ENCODE data around the gene NEK10.
"Not testable (repeated sequence)": the region's sequence is repeated elsewhere in the genome, so short reads cannot be mapped to it uniquely, and the experiment has no call there.

Gene NEK10

GRCh38 chr3:27342267-27342666, 26.9 kb downstream of the NEK10 start:
- TF ChIP-seq POLR2A (IDR thresholded peaks at IDR 0.05; ENCODE audit: low read length) (no peak), GATA1 (IDR thresholded peaks at IDR 0.05; ENCODE audit: low read depth, low read length) (no peak)
- no peak for DNase-seq

GRCh38 chr3:27340534-27340933, 28.6 kb downstream of the NEK10 start:
- no peak for DNase-seq
- TF ChIP-seq GATA1 (IDR thresholded peaks at IDR 0.05; ENCODE audit: low read depth, low read length) (no peak), POLR2A (IDR thresholded peaks at IDR 0.05; ENCODE audit: low read length) (no peak)

- TF ChIP-seq GATA1 (IDR thresholded peaks at IDR 0.05; ENCODE audit: low read depth, low read length) (no peak), POLR2A (IDR thresholded peaks at IDR 0.05; ENCODE audit: low read length) (no peak)
- no peak for DNase-seq
These were observed 33.6 kb downstream of the NEK10 start for GRCh38 chr3:27335571-27335970.

GRCh38 chr3:27333843-27334242, 35.3 kb downstream of the NEK10 start:
- no peak for DNase-seq
- TF ChIP-seq POLR2A (IDR thresholded peaks at IDR 0.05; ENCODE audit: low read length) = no peak
- no peak for TF ChIP-seq GATA1 (IDR thresholded peaks at IDR 0.05; ENCODE audit: low read depth, low read length)

GRCh38 chr3:27328982-27329762, 40.0 kb downstream of the NEK10 start:
- not testable (repeated sequence) for DNase-seq

GRCh38 chr3:27326629-27327545, 42.3 kb downstream of the NEK10 start:
- TF ChIP-seq POLR2A (IDR thresholded peaks at IDR 0.05; ENCODE audit: low read length) (no peak), GATA1 (IDR thresholded peaks at IDR 0.05; ENCODE audit: low read depth, low read length) (no peak)
- DNase-seq = no peak

GRCh38 chr3:27326202-27326601, 43.0 kb downstream of the NEK10 start:
- no peak for TF ChIP-seq GATA1 (IDR thresholded peaks at IDR 0.05; ENCODE audit: low read depth, low read length)
- TF ChIP-seq POLR2A (IDR thresholded peaks at IDR 0.05; ENCODE audit: low read length) = no peak
- no peak for DNase-seq

GRCh38 chr3:27325419-27325818, 43.8 kb downstream of the NEK10 start:
- no peak for DNase-seq
- no peak for TF ChIP-seq POLR2A (IDR thresholded peaks at IDR 0.05; ENCODE audit: low read length)
- no peak for TF ChIP-seq GATA1 (IDR thresholded peaks at IDR 0.05; ENCODE audit: low read depth, low read length)

- no peak for DNase-seq
- TF ChIP-seq GATA1 (IDR thresholded peaks at IDR 0.05; ENCODE audit: low read depth, low read length) = no peak
- TF ChIP-seq POLR2A (IDR thresholded peaks at IDR 0.05; ENCODE audit: low read length) = no peak
These were observed 44.5 kb downstream of the NEK10 start for GRCh38 chr3:27324686-27325085.

- DNase-seq = no peak
- TF ChIP-seq POLR2A (IDR thresholded peaks at IDR 0.05; ENCODE audit: low read length) (no peak), GATA1 (IDR thresholded peaks at IDR 0.05; ENCODE audit: low read depth, low read length) (no peak)
These were observed 46.1 kb downstream of the NEK10 start for GRCh38 chr3:27323087-27323570.

GRCh38 chr3:27322634-27323033, 46.5 kb downstream of the NEK10 start:
- no peak for DNase-seq
- TF ChIP-seq GATA1 (IDR thresholded peaks at IDR 0.05; ENCODE audit: low read depth, low read length) = no peak
- TF ChIP-seq POLR2A (IDR thresholded peaks at IDR 0.05; ENCODE audit: low read length) = no peak

- no peak for TF ChIP-seq POLR2A (IDR thresholded peaks at IDR 0.05; ENCODE audit: low read length)
- TF ChIP-seq GATA1 (IDR thresholded peaks at IDR 0.05; ENCODE audit: low read depth, low read length) = no peak
- no peak for DNase-seq
These were observed 49.2 kb downstream of the NEK10 start for GRCh38 chr3:27319847-27320526.

- no peak for DNase-seq
- TF ChIP-seq POLR2A (IDR thresholded peaks at IDR 0.05; ENCODE audit: low read length) (no peak), GATA1 (IDR thresholded peaks at IDR 0.05; ENCODE audit: low read depth, low read length) (no peak)
These were observed 49.9 kb downstream of the NEK10 start for GRCh38 chr3:27319304-27319703.

- DNase-seq = no peak
- TF ChIP-seq POLR2A (IDR thresholded peaks at IDR 0.05; ENCODE audit: low read length) = no peak
- no peak for TF ChIP-seq GATA1 (IDR thresholded peaks at IDR 0.05; ENCODE audit: low read depth, low read length)
These were observed 52.1 kb downstream of the NEK10 start for GRCh38 chr3:27317096-27317495.

All from erythroblast (primary cell).